GM12875 (cell line): ENCODE results near the gene CFAP46.

Experiments
- H3K4me3 ChIP-seq: one replicate; pipeline ENCODE4 v1.5.1; 2011; ENCODE audit warnings: low read depth, low read length, control low read depth
- TF ChIP-seq, protein P1 (sequence below): IDR thresholded peaks from 2 replicates; pipeline ENCODE4 v1.5.1; 2011; ENCODE audit warnings: low read depth, mild to moderate bottlenecking, control low read depth, inconsistent platforms, low read length, moderate library complexity, borderline replicate concordance; ENCODE audit not compliant: insufficient read depth

Gene CFAP46

DNA sequence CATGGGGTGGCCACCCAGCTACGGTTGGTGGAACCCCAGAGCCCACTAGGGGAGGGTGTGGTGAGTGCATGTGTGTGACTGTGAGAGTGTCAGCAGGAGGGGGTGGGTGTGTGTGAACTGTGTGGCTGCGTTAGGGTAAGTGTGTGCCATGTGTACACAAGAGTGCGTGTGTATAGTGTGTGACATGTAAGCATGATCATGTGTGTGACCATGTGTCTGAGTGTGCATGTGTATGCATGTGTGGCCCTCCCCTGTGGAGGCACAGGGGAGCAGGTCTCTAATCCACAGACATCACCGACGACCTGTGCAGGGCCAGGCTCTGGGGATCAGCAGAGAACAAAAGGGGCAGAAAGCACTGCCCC lies 3.5 kb upstream of the CFAP46 start:
- TF ChIP-seq, protein P1, sequence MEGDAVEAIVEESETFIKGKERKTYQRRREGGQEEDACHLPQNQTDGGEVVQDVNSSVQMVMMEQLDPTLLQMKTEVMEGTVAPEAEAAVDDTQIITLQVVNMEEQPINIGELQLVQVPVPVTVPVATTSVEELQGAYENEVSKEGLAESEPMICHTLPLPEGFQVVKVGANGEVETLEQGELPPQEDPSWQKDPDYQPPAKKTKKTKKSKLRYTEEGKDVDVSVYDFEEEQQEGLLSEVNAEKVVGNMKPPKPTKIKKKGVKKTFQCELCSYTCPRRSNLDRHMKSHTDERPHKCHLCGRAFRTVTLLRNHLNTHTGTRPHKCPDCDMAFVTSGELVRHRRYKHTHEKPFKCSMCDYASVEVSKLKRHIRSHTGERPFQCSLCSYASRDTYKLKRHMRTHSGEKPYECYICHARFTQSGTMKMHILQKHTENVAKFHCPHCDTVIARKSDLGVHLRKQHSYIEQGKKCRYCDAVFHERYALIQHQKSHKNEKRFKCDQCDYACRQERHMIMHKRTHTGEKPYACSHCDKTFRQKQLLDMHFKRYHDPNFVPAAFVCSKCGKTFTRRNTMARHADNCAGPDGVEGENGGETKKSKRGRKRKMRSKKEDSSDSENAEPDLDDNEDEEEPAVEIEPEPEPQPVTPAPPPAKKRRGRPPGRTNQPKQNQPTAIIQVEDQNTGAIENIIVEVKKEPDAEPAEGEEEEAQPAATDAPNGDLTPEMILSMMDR, result no peak
- no peak overlapping the region for H3K4me3 ChIP-seq

- no peak overlapping the region for H3K4me3 ChIP-seq
- TF ChIP-seq, protein P1, result no peak
These were observed 2.9 kb upstream of the CFAP46 start for GRCh38 chr10:132945125-132945893.

- TF ChIP-seq, protein P1, result no peak
- H3K4me3 ChIP-seq, result no peak overlapping the region
These were observed 2.1 kb upstream of the CFAP46 start for GRCh38 chr10:132944510-132944909.

DNA sequence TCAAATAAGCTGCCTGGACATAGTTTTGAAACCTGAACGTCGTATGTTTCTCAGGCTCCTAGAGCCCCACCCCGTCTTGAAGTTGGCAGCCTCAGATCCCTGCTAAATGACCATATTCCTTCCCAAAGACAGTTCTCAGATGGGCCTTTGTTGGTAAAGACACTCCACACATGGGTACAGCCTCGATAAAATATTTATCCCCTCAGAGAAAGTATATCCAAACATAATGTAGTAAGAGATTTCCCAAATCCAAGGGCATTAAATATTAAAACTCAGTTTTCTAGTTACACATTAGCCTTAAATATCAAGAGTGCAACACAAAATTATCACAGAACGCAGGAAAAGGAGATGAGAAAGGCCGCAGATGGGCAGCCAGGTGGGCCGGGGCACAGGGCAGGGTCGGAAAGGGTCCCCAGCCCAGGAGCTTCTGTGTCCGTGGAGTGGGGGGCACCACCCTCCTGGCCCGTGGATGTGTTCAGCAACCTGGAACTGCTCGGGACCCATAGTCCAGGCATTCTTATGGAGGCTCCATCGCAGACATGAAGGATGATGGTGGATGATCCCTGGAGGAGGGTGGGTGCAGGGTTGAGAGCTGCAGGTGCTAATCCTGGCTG lies 1.5 kb upstream of the CFAP46 start:
- TF ChIP-seq, protein P1, result no peak
- no peak overlapping the region for H3K4me3 ChIP-seq

- TF ChIP-seq, protein P1, result no peak
- H3K4me3 ChIP-seq, result no peak overlapping the region
These were observed 854 bp upstream of the CFAP46 start for GRCh38 chr10:132943058-132943790.

DNA sequence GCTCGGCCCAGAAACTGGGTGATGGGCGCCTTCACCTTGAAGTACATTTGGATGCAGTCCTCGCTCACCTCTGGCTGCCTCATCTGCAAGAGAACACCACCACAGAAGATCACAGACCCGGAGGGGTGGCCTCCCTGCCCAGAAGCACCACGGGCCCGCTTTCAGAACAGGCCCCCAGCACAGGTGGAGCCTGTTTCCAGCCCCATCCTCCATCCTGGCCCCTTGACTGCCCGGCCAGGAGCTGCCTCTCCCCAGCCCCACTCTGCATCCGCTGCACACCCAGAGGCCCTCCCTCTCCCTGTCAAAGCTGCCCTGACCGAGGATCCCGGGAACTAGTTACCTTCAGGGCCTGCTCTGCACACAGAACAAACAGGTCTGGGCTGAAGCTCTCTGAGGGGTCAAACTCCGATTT lies 724 bp downstream of the CFAP46 start:
- TF ChIP-seq, protein P1, result no peak
- no peak overlapping the region for H3K4me3 ChIP-seq
